22Rv1 (cell line): Measurements from ENCODE around the gene RFK.

ENCODE experiments used
- CTCF ChIP-seq: fragments of 450-650 bp; IDR thresholded peaks from 2 replicates; pipeline ENCODE4 v1.5.1; 2017; ENCODE audit warnings: mild to moderate bottlenecking
- ZFX ChIP-seq: fragments of 450-650 bp; IDR thresholded peaks from 2 replicates; pipeline ENCODE4 v1.6.1; 2017; ENCODE audit warnings: antibody characterized with exemption, borderline replicate concordance

DNA sequence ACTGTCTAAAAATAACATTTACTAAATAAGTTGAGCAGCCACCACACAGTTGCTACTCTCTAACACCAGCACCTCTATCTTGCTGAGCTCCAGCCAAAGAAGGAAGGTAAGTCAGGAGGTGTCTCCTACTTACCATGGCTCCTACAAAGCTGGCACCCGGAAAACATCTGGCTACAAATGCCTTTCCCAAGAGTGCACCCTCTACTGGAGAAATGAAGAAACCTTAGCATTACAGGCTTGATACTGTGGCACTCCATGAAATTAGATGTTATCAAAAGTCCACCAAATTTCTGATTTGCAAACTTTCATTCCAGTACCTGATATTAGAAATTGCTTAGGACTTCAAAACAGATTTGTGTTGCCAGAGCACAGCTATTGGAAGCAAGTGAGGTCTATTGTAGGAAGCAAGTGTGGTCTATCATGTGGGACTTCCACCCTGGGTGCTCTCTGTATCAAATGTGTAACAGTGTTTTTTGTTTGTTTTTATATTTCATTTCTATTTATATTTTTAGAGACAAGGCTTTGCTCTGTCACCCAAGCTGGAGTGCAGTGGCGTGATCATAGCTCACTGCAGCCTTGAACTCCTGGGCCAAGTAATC, 25.7 kb upstream of the RFK start:
- peak; percentile 87 for TF ChIP-seq CTCF
- TF ChIP-seq ZFX: no peak
